Neural cell (in vitro differentiated cells): Measurements from ENCODE around the gene SPATA31C2. TPM values are rescaled to one million over a fixed set of nuclear protein-coding genes. Genes with fewer than 3 reads are reported as not detected.

Experiments
- H2AFZ ChIP-seq: fragments of 200-600, 300-800 bp; sonication (generic), shearing (Covaris generic); 2 replicates; pipeline ENCODE4 v1.6.0; 2014; ENCODE audit warnings: low read depth, mild to moderate bottlenecking, antibody characterized with exemption, low read length, moderate library complexity
- H3F3A ChIP-seq: fragments of 200-600 bp; shearing (Covaris generic); 2 replicates; pipeline ENCODE4 v1.6.1; 2016; ENCODE audit warnings: mild to moderate bottlenecking, moderate library complexity, mixed read lengths, antibody characterized with exemption, low read length; ENCODE audit not compliant: insufficient read depth, poor library complexity, severe bottlenecking
- H3K27ac ChIP-seq: fragments of 200-600, 300-800 bp; sonication (generic), shearing (Covaris generic); 2 replicates; pipeline ENCODE4 v1.5.1; 2014; ENCODE audit warnings: mild to moderate bottlenecking, low read length, moderate library complexity
- H3K27me3 ChIP-seq: fragments of 300-800, 200-600 bp; sonication (generic), shearing (Covaris generic); 2 replicates; pipeline ENCODE4 v1.6.0; 2014; ENCODE audit warnings: mild to moderate bottlenecking, low read depth, low read length, moderate library complexity; ENCODE audit not compliant: insufficient read depth
- H3K36me3 ChIP-seq: fragments of 300-800, 200-600 bp; sonication (generic), shearing (Covaris generic); 2 replicates; pipeline ENCODE4 v1.5.1; 2014; ENCODE audit warnings: mild to moderate bottlenecking, antibody characterized with exemption, low read length, moderate library complexity; ENCODE audit not compliant: insufficient read depth
- H3K4me2 ChIP-seq: fragments of 300-800, 200-600 bp; sonication (generic), shearing (Covaris generic); 2 replicates; pipeline ENCODE4 v1.6.0; 2014; ENCODE audit warnings: mild to moderate bottlenecking, low read length
- H3K4me3 ChIP-seq: fragments of 300-800, 200-600 bp; sonication (generic), shearing (Covaris generic); 2 replicates; pipeline ENCODE4 v1.5.1; 2014; ENCODE audit warnings: mild to moderate bottlenecking, low read length, moderate library complexity
- H3K79me2 ChIP-seq: fragments of 200-600 bp; shearing (Covaris generic); replicated peaks from 2 replicates; pipeline ENCODE4 v1.6.0; 2014; ENCODE audit warnings: mild to moderate bottlenecking, low read length, moderate library complexity; ENCODE audit not compliant: insufficient read depth
- H3K9ac ChIP-seq: fragments of 300-800, 200-600 bp; sonication (generic), shearing (Covaris generic); 2 replicates; pipeline ENCODE4 v1.6.1; 2016; ENCODE audit warnings: mild to moderate bottlenecking, low read length, mixed read lengths
- H3K9me2 ChIP-seq: fragments of 200-600 bp; shearing (Covaris generic); 2 replicates; pipeline ENCODE4 v1.6.1; 2016; ENCODE audit warnings: mild to moderate bottlenecking, low read length, mixed read lengths; ENCODE audit not compliant: insufficient read depth
- H3K9me3 ChIP-seq: fragments of 200-600, 300-800 bp; sonication (generic), shearing (Covaris generic); 2 replicates; pipeline ENCODE4 v1.6.1; 2016; ENCODE audit warnings: mild to moderate bottlenecking, mixed run types, low read length, moderate library complexity, mixed read lengths
- H4K20me1 ChIP-seq: fragments of 200-600 bp; shearing (Covaris generic); 2 replicates; pipeline ENCODE4 v1.6.1; 2016; ENCODE audit warnings: mild to moderate bottlenecking, mixed run types; ENCODE audit not compliant: insufficient read depth
- CTCF ChIP-seq: fragments of 450-650 bp; IDR thresholded peaks from 2 replicates; pipeline ENCODE4 v1.5.1; 2014; ENCODE audit warnings: antibody characterized with exemption, mild to moderate bottlenecking, moderate library complexity; ENCODE audit not compliant: poor library complexity, severe bottlenecking
- EP300 ChIP-seq: fragments of 450-650 bp; conservative IDR thresholded peaks from 2 replicates; pipeline ENCODE4 v1.6.1; 2014; ENCODE audit warnings: antibody characterized with exemption, mild to moderate bottlenecking, moderate library complexity; ENCODE audit not compliant: poor library complexity, severe bottlenecking
- EZH2 ChIP-seq: fragments of 200-600, 300-800 bp; shearing (Covaris generic), sonication (generic); IDR thresholded peaks from 2 replicates; pipeline ENCODE4 v1.6.1; 2014; ENCODE audit warnings: antibody characterized with exemption, low read length, borderline replicate concordance, mild to moderate bottlenecking; ENCODE audit not compliant: insufficient read depth, poor library complexity, severe bottlenecking
- MXI1 ChIP-seq: fragments of 450-650 bp; conservative IDR thresholded peaks from 2 replicates; pipeline ENCODE4 v1.6.1; 2014; ENCODE audit warnings: antibody characterized with exemption, mild to moderate bottlenecking; ENCODE audit not compliant: poor library complexity, severe bottlenecking
- POLR2AphosphoS5 ChIP-seq: IDR thresholded peaks from 2 replicates; pipeline ENCODE4 v1.6.1; 2012
- RAD21 ChIP-seq: fragments of 450-650 bp; conservative IDR thresholded peaks from 2 replicates; pipeline ENCODE4 v1.6.1; 2014; ENCODE audit warnings: antibody characterized with exemption, mild to moderate bottlenecking, moderate library complexity
- REST ChIP-seq: IDR thresholded peaks from 2 replicates; pipeline ENCODE4 v1.6.1; 2012; ENCODE audit warnings: borderline replicate concordance
- SMC3 ChIP-seq: fragments of 450-650 bp; conservative IDR thresholded peaks from 2 replicates; pipeline ENCODE4 v1.6.1; 2014; ENCODE audit warnings: antibody characterized with exemption, mild to moderate bottlenecking, moderate library complexity; ENCODE audit not compliant: poor library complexity
- TAF1 ChIP-seq: IDR thresholded peaks from 2 replicates; pipeline ENCODE4 v1.6.1; 2012; ENCODE audit warnings: low read depth
- polyA plus RNA-seq: library from polyadenylated mRNA; depleted of rRNA; stranded (reverse); fragments of >200 nt; gene quantifications from 2 replicates; pipeline ENCODE4 v1.2.3, GENCODE V29; 2014

SPATA31C2 gene
- polyA plus RNA-seq, 1 donor from 2014 or later: not detected

DNA sequence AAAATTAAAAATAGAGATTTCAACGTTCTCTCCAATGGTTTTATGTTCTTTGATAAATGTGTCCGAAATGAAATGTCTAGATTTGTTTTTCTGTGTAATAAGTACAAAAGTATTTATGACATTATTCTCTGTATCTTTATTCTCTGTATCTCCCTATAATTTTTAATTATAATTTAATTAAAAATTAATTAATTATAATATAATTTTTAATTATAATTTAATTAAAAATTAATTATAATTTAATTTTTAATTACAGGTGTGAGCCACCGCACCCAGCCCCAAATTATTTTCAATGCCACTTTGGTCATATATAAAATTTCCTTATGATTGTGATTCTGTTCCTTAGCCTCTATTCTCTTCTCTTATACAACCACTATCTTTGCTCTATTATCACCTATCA, 28.2 kb downstream of the SPATA31C2 start (continued):
- no peak for TF ChIP-seq REST
- no peak for TF ChIP-seq EZH2

- Histone ChIP-seq H3K36me3 (no peaks in the 10 kb centered on the region), H4K20me1 (no peaks in the 10 kb centered on the region), H3K4me3 (no peak overlapping the region), H3F3A (no peaks in the 10 kb centered on the region), H3K9me2 (no peaks in the 10 kb centered on the region), H3K4me2 (no peak overlapping the region), H3K27ac (no peak overlapping the region), H3K27me3 (no peaks in the 10 kb centered on the region), H3K79me2 (no peaks in the 10 kb centered on the region), H2AFZ (no peak overlapping the region), H3K9me3 (no peaks in the 10 kb centered on the region), H3K9ac (no peak overlapping the region)
- TF ChIP-seq EP300 (no peak), CTCF (no peak), TAF1 (no peak), EZH2 (no peak), MXI1 (no peak), POLR2AphosphoS5 (no peak), SMC3 (no peak), RAD21 (no peak), REST (no peak)
Observed at GRCh38 chr9:88108779-88109178, 29.5 kb downstream of the SPATA31C2 start.
